K562 (cell line): ENCODE results near the gene SNTG2. TPM values are rescaled to one million over a fixed set of nuclear protein-coding genes. Genes with fewer than 3 reads are reported as not detected.

Experiments
- ATAC-seq: fragments of 200-7000 bp; cut with Tn5 transposase; 3 replicates; pipeline ENCODE4 v1.9.1; 2020; ENCODE audit warnings: moderate library complexity
- BruUV-seq: library from RNA; stranded (reverse); fragments of 400-500 nt; replicated peaks from 2 replicates; lab custom pipeline; 2021; lab: Mats Ljungman, UMichigan
- CTCF ChIA-PET: fragments of 300-600 bp; formaldehyde crosslinking; extraction: SDS; loops from one replicate; lab custom pipeline; 2021; ENCODE audit warnings: low intra/inter-chr PET ratio; lab: Yijun Ruan, JAX
- POLR2A ChIA-PET: fragments of 300-600, 350-650 bp; sonication (Branson Sonifier 250); formaldehyde crosslinking; extraction: SDS; loops from one replicate; lab custom pipeline; 2021; ENCODE audit warnings: antibody characterized with exemption, inconsistent platforms; lab: Yijun Ruan, JAX
- DNase-seq, 4 experiments: peaks; one replicate each; pipeline versions ENCODE4 v3.0.0 to v3.0.0-alpha.2; 2011 to 2018; ENCODE audit warnings: low spot score in 3 of 4, mixed read lengths in 3 of 4; ENCODE audit errors: extremely low read depth in 1 of 4
- FAIRE-seq: peaks from 2 replicates; lab custom pipeline; 2011; peaks lifted over from hg19 to GRCh38; lab: Jason Lieb, UNC
- H2AFZ ChIP-seq: 2 replicates; pipeline ENCODE4 v1.6.0; 2011; ENCODE audit warnings: low read depth, low read length, control low read depth, inconsistent platforms
- H3K27ac ChIP-seq: fragments of 200-600 bp; 3 replicates; pipeline ENCODE4 v1.8.0; 2011; ENCODE audit warnings: low read depth, mild to moderate bottlenecking, control low read depth, inconsistent platforms, low read length, moderate library complexity, mixed read lengths; ENCODE audit errors: extremely low read depth
- H3K27me3 ChIP-seq, 2 experiments: fragments of 300-600 bp in 1 of 2; 2 replicates in 1 of 2; 3 replicates in 1 of 2; pipeline versions ENCODE4 v1.6.0 to v1.8.0; 2011; ENCODE audit warnings: inconsistent platforms in 2 of 2, low read length in 2 of 2, mild to moderate bottlenecking in 1 of 2, mixed read lengths in 1 of 2, moderate library complexity in 1 of 2; ENCODE audit not compliant: control insufficient read depth in 2 of 2, insufficient read depth in 2 of 2
- H3K36me3 ChIP-seq: fragments of 300-600 bp; 3 replicates; pipeline ENCODE4 v1.8.0; 2011; ENCODE audit warnings: mild to moderate bottlenecking, low read length, inconsistent platforms; ENCODE audit not compliant: control insufficient read depth, insufficient read depth
- H3K4me1 ChIP-seq, 2 experiments: fragments of 200-600 bp in 1 of 2; replicated peaks in 1 of 2; 2 replicates in 1 of 2; 3 replicates in 1 of 2; pipeline versions ENCODE4 v1.5.1 to v1.8.0; 2011; ENCODE audit warnings: inconsistent platforms in 2 of 2, low read length in 2 of 2, mild to moderate bottlenecking in 1 of 2, mixed read lengths in 1 of 2, moderate library complexity in 1 of 2; ENCODE audit not compliant: control insufficient read depth in 2 of 2, insufficient read depth in 2 of 2
- H3K4me2 ChIP-seq: 2 replicates; pipeline ENCODE4 v1.6.1; 2011; ENCODE audit warnings: low read length, control low read depth, inconsistent platforms, mixed read lengths; ENCODE audit not compliant: insufficient read depth
- H3K4me3 ChIP-seq: fragments of 200-600 bp; sonication (generic), shearing (Covaris generic); 2 replicates; pipeline ENCODE4 v1.5.1; 2016; ENCODE audit warnings: control low read depth, inconsistent platforms
- H3K79me2 ChIP-seq: fragments of 200-600 bp; 3 replicates; pipeline ENCODE4 v1.8.0; 2011; ENCODE audit warnings: low read length, inconsistent platforms; ENCODE audit not compliant: control insufficient read depth, insufficient read depth
- H3K9ac ChIP-seq, 2 experiments: 2 replicates each; pipeline versions ENCODE4 v1.6.0 to v1.6.1; 2011; ENCODE audit warnings: low read depth in 2 of 2, low read length in 2 of 2, control low read depth in 1 of 2, inconsistent platforms in 1 of 2, mild to moderate bottlenecking in 1 of 2, mixed read lengths in 1 of 2; ENCODE audit not compliant: insufficient read depth in 1 of 2
- H3K9me1 ChIP-seq: one replicate; pipeline ENCODE4 v1.6.0; 2011; ENCODE audit warnings: inconsistent platforms, mild to moderate bottlenecking, low read length, moderate library complexity; ENCODE audit not compliant: control insufficient read depth, insufficient read depth
- H3K9me3 ChIP-seq: replicated peaks from 2 replicates; pipeline ENCODE4 v1.5.1; 2011; ENCODE audit warnings: low read depth, low read length, inconsistent platforms; ENCODE audit not compliant: control insufficient read depth, insufficient read depth
- H4K20me1 ChIP-seq: replicated peaks from 2 replicates; pipeline ENCODE4 v1.6.1; 2011; ENCODE audit warnings: low read length, inconsistent platforms, mixed read lengths; ENCODE audit not compliant: control insufficient read depth, insufficient read depth
- CHD1 ChIP-seq: fragments of 200-600 bp; sonication (generic); IDR thresholded peaks from one replicate; pipeline ENCODE4 v1.6.1; 2012; ENCODE audit warnings: mild to moderate bottlenecking, moderate library complexity, low read length, inconsistent platforms
- JUNB ChIP-seq: fragments of 450-650 bp; formaldehyde crosslinking; conservative IDR thresholded peaks from 2 replicates; pipeline ENCODE4 v1.4.0; 2020; ENCODE audit warnings: mild to moderate bottlenecking
- LCOR ChIP-seq: sonication (generic); formaldehyde crosslinking; IDR thresholded peaks from 2 replicates; pipeline ENCODE4 v1.8.0; 2022; ENCODE audit warnings: mild to moderate bottlenecking, missing genetic modification reagents
- LEF1 ChIP-seq: fragments of 450-650 bp; IDR thresholded peaks from 2 replicates; pipeline ENCODE4 v1.6.1; 2016; ENCODE audit warnings: mild to moderate bottlenecking
- REST ChIP-seq, 2 experiments: fragments of 450-650 bp; formaldehyde crosslinking in 1 of 2; IDR thresholded peaks; 2 replicates each; pipeline versions ENCODE4 v1.4.0 to v1.6.1; 2014 to 2020; ENCODE audit warnings: mild to moderate bottlenecking in 2 of 2, borderline replicate concordance in 1 of 2, low read depth in 1 of 2
- TBP ChIP-seq: optimal IDR thresholded peaks from 2 replicates; pipeline ENCODE3; 2011; ENCODE audit warnings: low read depth, low read length, improper control_type of control experiment
- THAP7 ChIP-seq: fragments of 250-450 bp; sonication (Bioruptor Pico); IDR thresholded peaks from 2 replicates; pipeline ENCODE4 v1.5.0; 2021
- ZC3H11A ChIP-seq: IDR thresholded peaks from 2 replicates; pipeline ENCODE4 v1.6.1; 2012; ENCODE audit warnings: low read depth, low read length, improper control_type of control experiment
- ZFX ChIP-seq: sonication (generic); formaldehyde crosslinking; IDR thresholded peaks from 2 replicates; pipeline ENCODE4 v1.8.0; 2022; ENCODE audit warnings: mild to moderate bottlenecking, missing genetic modification reagents, moderate library complexity
- ZNF41 ChIP-seq: fragments of 250-450 bp; sonication (Bioruptor Pico); conservative IDR thresholded peaks from 2 replicates; pipeline ENCODE4 v1.4.0; 2020; ENCODE audit warnings: mild to moderate bottlenecking
- ZNF436 ChIP-seq: fragments of 250-450, 450-650 bp; sonication (Bioruptor Pico); formaldehyde crosslinking; IDR thresholded peaks from 2 replicates; pipeline ENCODE4 v1.7.0; 2020; ENCODE audit warnings: mild to moderate bottlenecking
- ZNF449 ChIP-seq: fragments of 250-450 bp; sonication (Bioruptor Pico); IDR thresholded peaks from 2 replicates; pipeline ENCODE4 v1.8.0; 2022; ENCODE audit warnings: moderate library complexity, mild to moderate bottlenecking, inconsistent platforms
- ZNF79 ChIP-seq: fragments of 250-450 bp; sonication (Bioruptor Pico); IDR thresholded peaks from 2 replicates; pipeline ENCODE4 v1.4.0; 2020; ENCODE audit warnings: low read depth, mild to moderate bottlenecking, moderate library complexity
- WGBS: fragments of 100-300 bp; shearing (Covaris generic); methylation state at CpG from one replicate; pipeline ENCODE4 v1.1.6; 2016; ENCODE audit warnings: low coverage, mixed read lengths; ENCODE audit not compliant: insufficient coverage; ENCODE audit errors: missing lambda C conversion rate; 5-methylcytosine and 5-hydroxymethylcytosine counted together
- in situ Hi-C: fragments of 300-500 bp; cut with MboI; formaldehyde crosslinking; loops from 4 replicates; pipeline ENCODE4 v1.15.0; 2018; ENCODE audit warnings: inconsistent platforms, mixed read lengths
- intact Hi-C: fragments of 100-400 bp; cut with micrococcal nuclease; formaldehyde crosslinking; loops from 2 replicates; pipeline ENCODE4 v1.14.2; 2022
- polyA plus RNA-seq, 8 experiments: library from polyadenylated mRNA; depleted of rRNA in 4 of 8; stranded (reverse) in 5 of 8; unstranded in 3 of 8; fragments of >200 nt; fragmentation: Nextera tagmentation in 2 of 8; fragmentation: Illumina TruSeq in 1 of 8; extraction: Ambion mirVana in 2 of 8; extraction: Trizol in 1 of 8; gene quantifications; 2 replicates each; pipeline versions ENCODE4 v1.2.1 to v1.2.3, GENCODE V29; 2011 to 2014; ENCODE audit warnings: inconsistent platforms in 1 of 8, missing spikeins in 1 of 8
- total RNA-seq, 7 experiments: library from RNA; depleted of rRNA in 6 of 7; stranded (reverse); fragments of >200 nt in 6 of 7; fragmentation: Illumina TruSeq in 2 of 7; extraction: Trizol in 2 of 7; gene quantifications; 2 replicates each; pipeline versions ENCODE4 v1.2.1 to v1.2.3, GENCODE V29; 2011 to 2021; ENCODE audit warnings: low replicate concordance in 1 of 7

The SNTG2 gene
- total and polyA plus RNA-seq, 9 of the 15 experiments (the other 6 are each of a cell fraction or from before 2014, with no cell fraction given) = not detected

- no peak for TF ChIP-seq ZNF79 (CRISPR knock-in tag)
- TF ChIP-seq TBP = no peak
- TF ChIP-seq ZNF41 (CRISPR knock-in tag) = no peak
- TF ChIP-seq ZFX (CRISPR knock-in tag) = no peak
- TF ChIP-seq THAP7 (CRISPR knock-in tag) = no peak
- no peak for TF ChIP-seq ZNF449 (CRISPR knock-in tag)
Observed at GRCh38 chr2:1026141-1026540, 75.5 kb downstream of the SNTG2 start (continued).

GRCh38 chr2:1028831-1029230 is 78.2 kb downstream of the SNTG2 start:
- no peak overlapping the region for H3K9ac ChIP-seq
- no peak overlapping the region for H3K27ac ChIP-seq
- no peaks in the 10 kb centered on the region for H4K20me1 ChIP-seq
- H3K4me2 ChIP-seq = no peak overlapping the region
- FAIRE-seq (no peak), ATAC-seq (no peak), DNase-seq (no peak)
- H3K4me1 ChIP-seq = no peaks in the 10 kb centered on the region
- no peaks in the 10 kb centered on the region for H3K79me2 ChIP-seq
- CTCF ChIA-PET = no interaction called here
- WGBS = 1% methylated on average over 6 of the region's 8 CpGs
- H3K27me3 ChIP-seq = no peaks in the 10 kb centered on the region; a peak in 1 of 5 replicates
- POLR2A ChIA-PET = no interaction called here
- BruUV-seq = no TSS peak
- no peak overlapping the region for H3K4me3 ChIP-seq
- no peaks in the 10 kb centered on the region for H3K9me3 ChIP-seq
- H3K9me1 ChIP-seq = no peaks in the 10 kb centered on the region
- no peaks in the 10 kb centered on the region for H3K36me3 ChIP-seq
- intact Hi-C loops (no loop called here), in situ Hi-C loops (no loop called here)
- no peak overlapping the region for H2AFZ ChIP-seq
- no peak for TF ChIP-seq ZC3H11A
- TF ChIP-seq LEF1 = no peak
- TF ChIP-seq CHD1 = no peak
- TF ChIP-seq REST (IDR thresholded peaks at IDR 0.05; ENCODE audit: borderline replicate concordance) = no peak
- TF ChIP-seq REST (CRISPR knock-in tag; IDR thresholded peaks at IDR 0.05; ENCODE audit: low read depth) = no peak
- no peak for TF ChIP-seq ZNF436 (CRISPR knock-in tag)
- no peak for TF ChIP-seq LCOR (CRISPR knock-in tag)
- no peak for TF ChIP-seq JUNB (CRISPR knock-in tag)
